K562 (cell line): ENCODE results near the gene UBE2M. TPM values are rescaled to one million over a fixed set of nuclear protein-coding genes. Genes with fewer than 3 reads are reported as not detected.

Source experiments
- ATAC-seq: fragments of 200-7000 bp; cut with Tn5 transposase; 3 replicates; pipeline ENCODE4 v1.9.1; 2020; ENCODE audit warnings: moderate library complexity
- BruUV-seq: library from RNA; stranded (reverse); fragments of 400-500 nt; replicated peaks from 2 replicates; lab custom pipeline; 2021; lab: Mats Ljungman, UMichigan
- CTCF ChIA-PET: fragments of 300-600 bp; formaldehyde crosslinking; extraction: SDS; loops from one replicate; lab custom pipeline; 2021; ENCODE audit warnings: low intra/inter-chr PET ratio; lab: Yijun Ruan, JAX
- POLR2A ChIA-PET: fragments of 300-600, 350-650 bp; sonication (Branson Sonifier 250); formaldehyde crosslinking; extraction: SDS; loops from one replicate; lab custom pipeline; 2021; ENCODE audit warnings: antibody characterized with exemption, inconsistent platforms; lab: Yijun Ruan, JAX
- DNase-seq, 4 experiments: peaks; one replicate each; pipeline versions ENCODE4 v3.0.0 to v3.0.0-alpha.2; 2011 to 2018; ENCODE audit warnings: low spot score in 3 of 4, mixed read lengths in 3 of 4; ENCODE audit errors: extremely low read depth in 1 of 4
- FAIRE-seq: peaks from 2 replicates; lab custom pipeline; 2011; peaks lifted over from hg19 to GRCh38; lab: Jason Lieb, UNC
- H2AFZ ChIP-seq: 2 replicates; pipeline ENCODE4 v1.6.0; 2011; ENCODE audit warnings: low read depth, low read length, control low read depth, inconsistent platforms
- H3K27ac ChIP-seq: fragments of 200-600 bp; 3 replicates; pipeline ENCODE4 v1.8.0; 2011; ENCODE audit warnings: low read depth, mild to moderate bottlenecking, control low read depth, inconsistent platforms, low read length, moderate library complexity, mixed read lengths; ENCODE audit errors: extremely low read depth
- H3K27me3 ChIP-seq, 2 experiments: fragments of 300-600 bp in 1 of 2; 2 replicates in 1 of 2; 3 replicates in 1 of 2; pipeline versions ENCODE4 v1.6.0 to v1.8.0; 2011; ENCODE audit warnings: inconsistent platforms in 2 of 2, low read length in 2 of 2, mild to moderate bottlenecking in 1 of 2, mixed read lengths in 1 of 2, moderate library complexity in 1 of 2; ENCODE audit not compliant: control insufficient read depth in 2 of 2, insufficient read depth in 2 of 2
- H3K36me3 ChIP-seq: fragments of 300-600 bp; 3 replicates; pipeline ENCODE4 v1.8.0; 2011; ENCODE audit warnings: mild to moderate bottlenecking, low read length, inconsistent platforms; ENCODE audit not compliant: control insufficient read depth, insufficient read depth
- H3K4me1 ChIP-seq, 2 experiments: fragments of 200-600 bp in 1 of 2; replicated peaks in 1 of 2; 2 replicates in 1 of 2; 3 replicates in 1 of 2; pipeline versions ENCODE4 v1.5.1 to v1.8.0; 2011; ENCODE audit warnings: inconsistent platforms in 2 of 2, low read length in 2 of 2, mild to moderate bottlenecking in 1 of 2, mixed read lengths in 1 of 2, moderate library complexity in 1 of 2; ENCODE audit not compliant: control insufficient read depth in 2 of 2, insufficient read depth in 2 of 2
- H3K4me2 ChIP-seq: 2 replicates; pipeline ENCODE4 v1.6.1; 2011; ENCODE audit warnings: low read length, control low read depth, inconsistent platforms, mixed read lengths; ENCODE audit not compliant: insufficient read depth
- H3K4me3 ChIP-seq: fragments of 200-600 bp; sonication (generic), shearing (Covaris generic); 2 replicates; pipeline ENCODE4 v1.5.1; 2016; ENCODE audit warnings: control low read depth, inconsistent platforms
- H3K79me2 ChIP-seq: fragments of 200-600 bp; 3 replicates; pipeline ENCODE4 v1.8.0; 2011; ENCODE audit warnings: low read length, inconsistent platforms; ENCODE audit not compliant: control insufficient read depth, insufficient read depth
- H3K9ac ChIP-seq, 2 experiments: 2 replicates each; pipeline versions ENCODE4 v1.6.0 to v1.6.1; 2011; ENCODE audit warnings: low read depth in 2 of 2, low read length in 2 of 2, control low read depth in 1 of 2, inconsistent platforms in 1 of 2, mild to moderate bottlenecking in 1 of 2, mixed read lengths in 1 of 2; ENCODE audit not compliant: insufficient read depth in 1 of 2
- H3K9me1 ChIP-seq: one replicate; pipeline ENCODE4 v1.6.0; 2011; ENCODE audit warnings: inconsistent platforms, mild to moderate bottlenecking, low read length, moderate library complexity; ENCODE audit not compliant: control insufficient read depth, insufficient read depth
- H3K9me3 ChIP-seq: replicated peaks from 2 replicates; pipeline ENCODE4 v1.5.1; 2011; ENCODE audit warnings: low read depth, low read length, inconsistent platforms; ENCODE audit not compliant: control insufficient read depth, insufficient read depth
- H4K20me1 ChIP-seq: replicated peaks from 2 replicates; pipeline ENCODE4 v1.6.1; 2011; ENCODE audit warnings: low read length, inconsistent platforms, mixed read lengths; ENCODE audit not compliant: control insufficient read depth, insufficient read depth
- COPS2 ChIP-seq: fragments of 450-650 bp; conservative IDR thresholded peaks from 2 replicates; pipeline ENCODE4 v1.6.1; 2016; ENCODE audit warnings: mild to moderate bottlenecking, moderate library complexity
- MTF1 ChIP-seq: fragments of 250-450 bp; sonication (Bioruptor Pico); IDR thresholded peaks from 2 replicates; pipeline ENCODE4 v1.9.0; 2021; ENCODE audit warnings: moderate library complexity, mild to moderate bottlenecking, inconsistent platforms, borderline replicate concordance
- POLR3A ChIP-seq: IDR thresholded peaks from 2 replicates; pipeline ENCODE4 v1.6.1; 2011; ENCODE audit warnings: borderline replicate concordance, mild to moderate bottlenecking, moderate library complexity; ENCODE audit not compliant: insufficient read length, insufficient read depth; ENCODE audit errors: extremely low read depth
- RAD21 ChIP-seq, 2 experiments: fragments of 250-450 bp in 1 of 2; fragments of 450-650 bp in 1 of 2; sonication (Bioruptor Pico) in 1 of 2; formaldehyde crosslinking in 1 of 2; IDR thresholded peaks in 1 of 2; conservative IDR thresholded peaks in 1 of 2; 2 replicates each; pipeline versions ENCODE4 v1.4.0 to v1.8.0; 2020 to 2022; ENCODE audit warnings: mild to moderate bottlenecking in 2 of 2, moderate library complexity in 1 of 2
- ZNF143 ChIP-seq: sonication (generic); formaldehyde crosslinking; IDR thresholded peaks from 2 replicates; pipeline ENCODE4 v1.9.0; 2022; ENCODE audit warnings: mild to moderate bottlenecking, missing genetic modification reagents
- ZNF41 ChIP-seq: fragments of 250-450 bp; sonication (Bioruptor Pico); conservative IDR thresholded peaks from 2 replicates; pipeline ENCODE4 v1.4.0; 2020; ENCODE audit warnings: mild to moderate bottlenecking
- WGBS: fragments of 100-300 bp; shearing (Covaris generic); methylation state at CpG from one replicate; pipeline ENCODE4 v1.1.6; 2016; ENCODE audit warnings: low coverage, mixed read lengths; ENCODE audit not compliant: insufficient coverage; ENCODE audit errors: missing lambda C conversion rate; 5-methylcytosine and 5-hydroxymethylcytosine counted together
- in situ Hi-C: fragments of 300-500 bp; cut with MboI; formaldehyde crosslinking; loops from 4 replicates; pipeline ENCODE4 v1.15.0; 2018; ENCODE audit warnings: inconsistent platforms, mixed read lengths
- intact Hi-C: fragments of 100-400 bp; cut with micrococcal nuclease; formaldehyde crosslinking; loops from 2 replicates; pipeline ENCODE4 v1.14.2; 2022
- polyA plus RNA-seq, 8 experiments: library from polyadenylated mRNA; depleted of rRNA in 4 of 8; stranded (reverse) in 5 of 8; unstranded in 3 of 8; fragments of >200 nt; fragmentation: Nextera tagmentation in 2 of 8; fragmentation: Illumina TruSeq in 1 of 8; extraction: Ambion mirVana in 2 of 8; extraction: Trizol in 1 of 8; gene quantifications; 2 replicates each; pipeline versions ENCODE4 v1.2.1 to v1.2.3, GENCODE V29; 2011 to 2014; ENCODE audit warnings: inconsistent platforms in 1 of 8, missing spikeins in 1 of 8
- total RNA-seq, 7 experiments: library from RNA; depleted of rRNA in 6 of 7; stranded (reverse); fragments of >200 nt in 6 of 7; fragmentation: Illumina TruSeq in 2 of 7; extraction: Trizol in 2 of 7; gene quantifications; 2 replicates each; pipeline versions ENCODE4 v1.2.1 to v1.2.3, GENCODE V29; 2011 to 2021; ENCODE audit warnings: low replicate concordance in 1 of 7
- TF ChIP-seq, protein P1 (sequence below): sonication (generic); formaldehyde crosslinking; IDR thresholded peaks from 2 replicates; pipeline ENCODE4 v1.8.0; 2022; ENCODE audit warnings: mild to moderate bottlenecking, missing genetic modification reagents, borderline replicate concordance
- TF ChIP-seq, protein P2 (sequence below), 3 experiments: fragments of 200-800 bp in 1 of 3; fragments of 250-450 bp in 1 of 3; fragments of 450-650 bp in 1 of 3; sonication (Bioruptor Pico) in 1 of 3; sonication (Bioruptor generic) in 1 of 3; formaldehyde crosslinking in 1 of 3; IDR thresholded peaks; 2 replicates each; pipeline versions ENCODE4 v1.6.1 to v1.8.0; 2016 to 2022; ENCODE audit warnings: mild to moderate bottlenecking in 2 of 3, missing genetic modification characterization in 2 of 3, missing compliant biosample characterization in 1 of 3, moderate library complexity in 1 of 3
- TF ChIP-seq, protein P3 (sequence below): IDR thresholded peaks from 2 replicates; pipeline ENCODE4 v1.6.1; 2011; ENCODE audit warnings: borderline replicate concordance, low read depth, mild to moderate bottlenecking, moderate library complexity, low read length; ENCODE audit not compliant: insufficient read depth, poor library complexity, severe bottlenecking

Gene UBE2M
- total and polyA plus RNA-seq, 9 of the 15 experiments (the other 6 are each of a cell fraction or from before 2014, with no cell fraction given) = 0.92 to 163 (median 85.7) TPM

DNA sequence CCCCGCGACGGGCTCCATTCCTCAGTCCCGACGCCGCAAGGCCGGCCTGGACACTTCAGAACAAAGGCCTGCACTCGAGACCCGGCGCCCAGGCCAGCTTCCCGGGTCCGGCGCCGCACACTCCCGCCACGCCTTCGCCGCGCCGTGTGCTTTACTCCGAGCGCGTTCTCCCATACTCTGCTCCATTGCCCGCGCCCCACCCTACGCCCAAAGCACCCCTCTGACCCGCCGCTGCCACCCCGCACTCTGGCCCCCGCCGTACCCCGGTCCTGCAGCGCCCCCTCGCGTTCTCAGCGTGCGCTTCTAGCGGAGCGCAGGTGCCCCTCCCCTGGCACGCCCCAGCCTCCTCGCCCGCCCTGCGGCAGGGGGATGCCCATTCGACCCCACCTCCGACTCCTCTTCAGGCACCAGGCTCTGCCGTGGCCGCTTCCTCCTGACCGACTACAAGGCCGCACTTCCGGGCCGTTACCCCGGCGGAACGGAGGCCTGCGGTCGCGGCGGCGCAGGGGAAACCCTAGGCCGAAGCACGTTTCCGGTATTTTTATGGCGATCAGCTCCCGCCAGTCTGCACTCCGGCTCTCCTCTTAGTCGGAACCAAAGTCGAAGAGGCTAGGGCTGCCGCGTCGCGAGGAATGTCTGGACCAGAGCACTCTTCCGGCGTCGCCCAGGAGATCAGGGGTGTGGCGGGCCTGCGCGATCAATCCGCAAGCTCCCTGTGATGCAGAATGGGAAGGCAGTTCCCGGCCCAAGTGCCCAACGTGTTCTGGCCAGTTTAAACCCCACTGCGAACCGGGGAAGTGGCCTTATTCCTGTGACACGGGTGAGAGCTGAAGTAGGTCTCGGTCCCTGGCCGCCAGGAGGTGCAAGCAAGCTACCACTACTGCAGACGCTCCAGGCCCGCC is 38.8 kb downstream of the UBE2M start, which contains the start of gene ZBTB45 (continued):
- peak; percentile 83 to 85 for TF ChIP-seq RAD21 (CRISPR knock-in tag; conservative IDR thresholded peaks at IDR 0.05 in 1 of 2, IDR thresholded peaks at IDR 0.05 in 1 of 2)
- no peak for TF ChIP-seq MTF1 (CRISPR knock-in tag)
- TF ChIP-seq COPS2 = no peak

DNA sequence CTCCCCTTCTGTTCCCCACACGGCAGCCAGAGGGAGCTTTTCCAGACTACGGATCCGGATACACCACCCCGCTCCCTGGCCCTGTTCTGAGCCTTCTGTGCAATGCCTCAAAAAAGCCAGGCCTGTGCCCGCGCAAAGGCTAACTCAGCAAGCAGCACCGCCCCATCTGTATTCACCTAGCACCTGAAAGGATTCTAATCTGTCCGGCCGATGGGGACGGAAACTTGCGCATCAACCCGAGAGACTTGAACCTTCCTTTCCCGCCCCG is 39.4 kb downstream of the UBE2M start:
- intact Hi-C loops = loop anchor here (1.0 kb wide), 4 partner anchors 43 to 300 kb away; partner anchors contain the start of genes ZNF446 and ZSCAN22
- peak overlapping the region; percentile 99 for H2AFZ ChIP-seq
- H3K27me3 ChIP-seq = no peaks in the 10 kb centered on the region
- BruUV-seq = no TSS peak
- DNase-seq = peak; percentile 64 to 82 (median 75)
- in situ Hi-C loops = no loop called here
- CTCF ChIA-PET = interaction anchor here (0.6 to 2.7 kb wide), 5 partner anchors 25 to 337 kb away, joined by 3 to 23 read pairs (median 4); partner anchors contain the start of genes TRIM28 and ZNF274
- peaks cover 5% of the 10 kb centered on the region for H3K9me1 ChIP-seq
- peaks cover 55% of the 10 kb centered on the region for H3K79me2 ChIP-seq
- H3K9me3 ChIP-seq = no peaks in the 10 kb centered on the region
- H4K20me1 ChIP-seq = no peaks in the 10 kb centered on the region
- H3K9ac ChIP-seq = peak overlapping the region; percentile 95 to 97
- peak; percentile 77 for ATAC-seq
- peak; percentile 37 for FAIRE-seq
- peak overlapping the region; percentile 98 for H3K4me2 ChIP-seq
- H3K4me1 ChIP-seq = peaks cover 9 to 50% of the 10 kb centered on the region in 2 experiments
- POLR2A ChIA-PET = interaction anchor here (0.6 to 2.3 kb wide), 13 partner anchors 13 to 336 kb away, joined by 3 to 14 read pairs (median 6); partner anchors contain the start of genes CHMP2A, TRIM28, ZNF274 and ZNF837
- H3K4me3 ChIP-seq = peak overlapping the region; percentile 79
- peak overlapping the region; percentile 92 for H3K27ac ChIP-seq
- WGBS = 0% methylated on average over 12 of the region's 14 CpGs
- H3K36me3 ChIP-seq = peaks cover 29% of the 10 kb centered on the region; the same call in 2 of the 3 replicates
- TF ChIP-seq, protein P1, sequence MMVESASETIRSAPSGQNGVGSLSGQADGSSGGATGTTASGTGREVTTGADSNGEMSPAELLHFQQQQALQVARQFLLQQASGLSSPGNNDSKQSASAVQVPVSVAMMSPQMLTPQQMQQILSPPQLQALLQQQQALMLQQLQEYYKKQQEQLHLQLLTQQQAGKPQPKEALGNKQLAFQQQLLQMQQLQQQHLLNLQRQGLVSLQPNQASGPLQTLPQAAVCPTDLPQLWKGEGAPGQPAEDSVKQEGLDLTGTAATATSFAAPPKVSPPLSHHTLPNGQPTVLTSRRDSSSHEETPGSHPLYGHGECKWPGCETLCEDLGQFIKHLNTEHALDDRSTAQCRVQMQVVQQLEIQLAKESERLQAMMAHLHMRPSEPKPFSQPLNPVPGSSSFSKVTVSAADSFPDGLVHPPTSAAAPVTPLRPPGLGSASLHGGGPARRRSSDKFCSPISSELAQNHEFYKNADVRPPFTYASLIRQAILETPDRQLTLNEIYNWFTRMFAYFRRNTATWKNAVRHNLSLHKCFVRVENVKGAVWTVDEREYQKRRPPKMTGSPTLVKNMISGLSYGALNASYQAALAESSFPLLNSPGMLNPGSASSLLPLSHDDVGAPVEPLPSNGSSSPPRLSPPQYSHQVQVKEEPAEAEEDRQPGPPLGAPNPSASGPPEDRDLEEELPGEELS (CRISPR knock-in tag) = no peak
- TF ChIP-seq, protein P2, sequence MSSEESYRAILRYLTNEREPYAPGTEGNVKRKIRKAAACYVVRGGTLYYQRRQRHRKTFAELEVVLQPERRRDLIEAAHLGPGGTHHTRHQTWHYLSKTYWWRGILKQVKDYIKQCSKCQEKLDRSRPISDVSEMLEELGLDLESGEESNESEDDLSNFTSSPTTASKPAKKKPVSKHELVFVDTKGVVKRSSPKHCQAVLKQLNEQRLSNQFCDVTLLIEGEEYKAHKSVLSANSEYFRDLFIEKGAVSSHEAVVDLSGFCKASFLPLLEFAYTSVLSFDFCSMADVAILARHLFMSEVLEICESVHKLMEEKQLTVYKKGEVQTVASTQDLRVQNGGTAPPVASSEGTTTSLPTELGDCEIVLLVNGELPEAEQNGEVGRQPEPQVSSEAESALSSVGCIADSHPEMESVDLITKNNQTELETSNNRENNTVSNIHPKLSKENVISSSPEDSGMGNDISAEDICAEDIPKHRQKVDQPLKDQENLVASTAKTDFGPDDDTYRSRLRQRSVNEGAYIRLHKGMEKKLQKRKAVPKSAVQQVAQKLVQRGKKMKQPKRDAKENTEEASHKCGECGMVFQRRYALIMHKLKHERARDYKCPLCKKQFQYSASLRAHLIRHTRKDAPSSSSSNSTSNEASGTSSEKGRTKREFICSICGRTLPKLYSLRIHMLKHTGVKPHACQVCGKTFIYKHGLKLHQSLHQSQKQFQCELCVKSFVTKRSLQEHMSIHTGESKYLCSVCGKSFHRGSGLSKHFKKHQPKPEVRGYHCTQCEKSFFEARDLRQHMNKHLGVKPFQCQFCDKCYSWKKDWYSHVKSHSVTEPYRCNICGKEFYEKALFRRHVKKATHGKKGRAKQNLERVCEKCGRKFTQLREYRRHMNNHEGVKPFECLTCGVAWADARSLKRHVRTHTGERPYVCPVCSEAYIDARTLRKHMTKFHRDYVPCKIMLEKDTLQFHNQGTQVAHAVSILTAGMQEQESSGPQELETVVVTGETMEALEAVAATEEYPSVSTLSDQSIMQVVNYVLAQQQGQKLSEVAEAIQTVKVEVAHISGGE (CRISPR knock-in tag; IDR thresholded peaks at IDR 0.05) = no peak
- TF ChIP-seq ZNF143 (CRISPR knock-in tag) (no peak), POLR3A (no peak), ZNF41 (CRISPR knock-in tag) (no peak)
- TF ChIP-seq, protein P3, sequence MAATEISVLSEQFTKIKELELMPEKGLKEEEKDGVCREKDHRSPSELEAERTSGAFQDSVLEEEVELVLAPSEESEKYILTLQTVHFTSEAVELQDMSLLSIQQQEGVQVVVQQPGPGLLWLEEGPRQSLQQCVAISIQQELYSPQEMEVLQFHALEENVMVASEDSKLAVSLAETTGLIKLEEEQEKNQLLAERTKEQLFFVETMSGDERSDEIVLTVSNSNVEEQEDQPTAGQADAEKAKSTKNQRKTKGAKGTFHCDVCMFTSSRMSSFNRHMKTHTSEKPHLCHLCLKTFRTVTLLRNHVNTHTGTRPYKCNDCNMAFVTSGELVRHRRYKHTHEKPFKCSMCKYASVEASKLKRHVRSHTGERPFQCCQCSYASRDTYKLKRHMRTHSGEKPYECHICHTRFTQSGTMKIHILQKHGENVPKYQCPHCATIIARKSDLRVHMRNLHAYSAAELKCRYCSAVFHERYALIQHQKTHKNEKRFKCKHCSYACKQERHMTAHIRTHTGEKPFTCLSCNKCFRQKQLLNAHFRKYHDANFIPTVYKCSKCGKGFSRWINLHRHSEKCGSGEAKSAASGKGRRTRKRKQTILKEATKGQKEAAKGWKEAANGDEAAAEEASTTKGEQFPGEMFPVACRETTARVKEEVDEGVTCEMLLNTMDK = peak; percentile 67
